Pulmonary artery endothelial cell (primary cell): ENCODE measurements around the gene HBS1L. TPM values are rescaled to one million over a fixed set of nuclear protein-coding genes. Genes with fewer than 3 reads are reported as not detected.

ENCODE experiments used
- DNase-seq: peaks from one replicate; pipeline ENCODE4 v3.0.0-alpha.2; 2011; ENCODE audit warnings: low read depth, low spot score
- total RNA-seq: library from RNA; depleted of rRNA; stranded (reverse); fragments of >200 nt; gene quantifications from 2 replicates; pipeline ENCODE4 v1.2.3, GENCODE V29; 2014

HBS1L gene
- total RNA-seq, 1 donor from 2014 or later = 163 TPM

GRCh38 chr6:135037541-135037940 lies 17.1 kb downstream of the HBS1L start:
- DNase-seq = no peak

- DNase-seq = no peak
Observed at GRCh38 chr6:135036731-135037420, 17.7 kb downstream of the HBS1L start.

GRCh38 chr6:135033238-135033637 lies 21.4 kb downstream of the HBS1L start:
- DNase-seq = no peak

- DNase-seq = no peak
Observed at GRCh38 chr6:135030532-135031178, 24.0 kb downstream of the HBS1L start.

- no peak for DNase-seq
Observed at GRCh38 chr6:135030056-135030473, 24.6 kb downstream of the HBS1L start.

- no peak for DNase-seq
Observed at GRCh38 chr6:135025775-135026174, 28.8 kb downstream of the HBS1L start.

- DNase-seq = no peak
Observed at GRCh38 chr6:135025175-135025574, 29.4 kb downstream of the HBS1L start.

GRCh38 chr6:135022050-135022697 lies 32.4 kb downstream of the HBS1L start:
- DNase-seq = no peak

GRCh38 chr6:135021310-135022049 lies 33.1 kb downstream of the HBS1L start:
- DNase-seq = no peak

GRCh38 chr6:135018941-135019340 lies 35.7 kb downstream of the HBS1L start:
- no peak for DNase-seq

GRCh38 chr6:135018052-135018451 lies 36.6 kb downstream of the HBS1L start:
- DNase-seq = no peak

- DNase-seq = no peak
Observed at GRCh38 chr6:135014353-135014832, 40.2 kb downstream of the HBS1L start.

GRCh38 chr6:135013211-135013610 lies 41.4 kb downstream of the HBS1L start:
- no peak for DNase-seq

- DNase-seq = no peak
Observed at GRCh38 chr6:135012764-135013163, 41.9 kb downstream of the HBS1L start.

GRCh38 chr6:135012349-135012748 lies 42.3 kb downstream of the HBS1L start:
- no peak for DNase-seq

- DNase-seq = no peak
Observed at GRCh38 chr6:135008941-135009290, 45.7 kb downstream of the HBS1L start.

GRCh38 chr6:135008072-135008940 lies 46.3 kb downstream of the HBS1L start:
- DNase-seq = no peak

GRCh38 chr6:135006386-135006914 lies 48.2 kb downstream of the HBS1L start:
- DNase-seq = no peak

- DNase-seq = no peak
Observed at GRCh38 chr6:135004399-135004798, 50.2 kb downstream of the HBS1L start.

GRCh38 chr6:135002974-135003703 lies 51.5 kb downstream of the HBS1L start:
- no peak for DNase-seq
